HT-29 (cell line): Measurements from ENCODE around the gene RIC1. TPM values are rescaled to one million over a fixed set of nuclear protein-coding genes. Genes with fewer than 3 reads are reported as not detected.
"Not testable (repeated sequence)": the region's sequence is repeated elsewhere in the genome, so short reads cannot be mapped to it uniquely, and the experiment has no call there.

Experiments used
- DNase-seq: peaks from one replicate; pipeline ENCODE4 v3.0.0-alpha.2; 2015; ENCODE audit warnings: low spot score
- total RNA-seq: library from RNA; depleted of rRNA; stranded (reverse); fragments of >200 nt; shearing (Covaris generic); gene quantifications from 2 replicates; pipeline ENCODE4 v1.2.3, GENCODE V29; 2014

Gene RIC1
- total RNA-seq, 1 experiment from 2014 or later: 11.6 TPM

DNA sequence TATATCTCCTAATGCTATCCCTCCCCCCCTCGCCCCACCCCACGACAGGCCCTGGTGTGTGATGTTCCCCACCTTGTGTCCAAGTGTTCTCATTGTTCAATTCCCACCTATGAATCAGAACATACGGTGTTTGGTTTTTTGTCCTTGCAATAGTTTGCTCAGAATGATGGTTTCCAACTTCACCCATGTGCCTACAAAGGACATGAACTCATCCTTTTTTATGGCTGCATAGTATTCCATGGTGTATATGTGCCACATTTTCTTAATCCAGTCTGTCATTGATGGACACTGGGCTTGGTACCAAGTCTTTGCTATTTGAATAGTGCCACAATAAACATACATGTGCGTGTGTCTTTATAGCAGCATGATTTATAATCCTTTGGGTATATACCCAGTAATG is 93.8 kb downstream of the RIC1 start:
- not testable (repeated sequence) for DNase-seq

DNA sequence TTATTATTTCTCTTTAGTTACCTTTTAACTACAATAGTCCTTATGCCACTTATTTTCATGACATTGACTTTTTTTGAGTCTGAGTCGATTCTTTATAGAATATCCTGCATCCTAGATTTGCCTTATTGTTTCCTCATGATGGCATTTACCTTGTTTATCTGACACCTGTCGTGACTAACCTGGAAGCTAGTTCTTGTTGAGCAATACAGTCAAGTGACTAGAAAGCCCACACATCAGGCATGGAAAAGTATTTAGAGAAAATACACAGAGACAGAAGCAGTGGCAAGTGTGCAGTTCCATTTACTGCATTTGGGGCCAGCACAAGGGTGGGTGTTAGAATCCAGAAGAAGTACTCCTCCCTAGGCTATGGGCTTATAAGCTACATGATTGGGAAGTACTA is 106.2 kb downstream of the RIC1 start:
- no peak for DNase-seq

GRCh38 chr9:5736563-5737346 is 107.8 kb downstream of the RIC1 start:
- DNase-seq: no peak

DNA sequence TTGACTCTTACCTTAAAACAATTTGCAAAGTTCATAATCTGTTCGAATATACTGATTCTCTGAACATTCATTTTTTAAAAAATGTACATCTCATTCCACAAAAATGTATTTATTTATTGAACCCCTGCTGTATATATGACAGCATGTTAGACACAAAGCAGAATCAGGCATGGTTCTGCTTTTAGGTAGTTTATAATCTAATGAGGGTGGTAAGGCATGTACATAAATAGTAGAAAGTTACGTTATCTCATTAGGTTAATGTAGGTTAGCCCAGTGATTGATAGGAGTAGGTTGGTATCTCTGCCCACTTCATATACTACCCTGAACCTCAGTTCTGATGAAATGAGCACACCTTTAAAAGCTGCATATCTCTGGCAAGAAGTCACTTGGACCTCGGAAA is 114.2 kb downstream of the RIC1 start:
- DNase-seq: no peak

DNA sequence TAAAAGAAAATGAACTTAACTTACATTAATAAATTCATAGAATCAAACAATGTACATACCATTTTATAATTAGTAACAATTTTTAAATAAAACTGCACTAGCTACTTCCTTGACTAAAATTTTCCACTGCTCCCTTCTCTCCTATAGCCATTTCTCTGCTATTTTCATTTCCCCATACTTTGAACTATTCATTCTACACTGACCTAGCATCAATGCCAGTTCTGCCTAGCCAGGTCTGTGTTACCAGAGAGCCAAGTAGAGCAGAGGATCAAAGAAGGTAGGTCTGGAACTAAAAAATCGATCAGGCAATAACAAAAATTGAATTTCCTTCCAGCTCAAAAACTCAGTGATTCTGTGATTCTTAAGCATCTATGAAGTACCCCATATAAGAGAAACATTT is 119.5 kb downstream of the RIC1 start:
- DNase-seq: no peak

DNA sequence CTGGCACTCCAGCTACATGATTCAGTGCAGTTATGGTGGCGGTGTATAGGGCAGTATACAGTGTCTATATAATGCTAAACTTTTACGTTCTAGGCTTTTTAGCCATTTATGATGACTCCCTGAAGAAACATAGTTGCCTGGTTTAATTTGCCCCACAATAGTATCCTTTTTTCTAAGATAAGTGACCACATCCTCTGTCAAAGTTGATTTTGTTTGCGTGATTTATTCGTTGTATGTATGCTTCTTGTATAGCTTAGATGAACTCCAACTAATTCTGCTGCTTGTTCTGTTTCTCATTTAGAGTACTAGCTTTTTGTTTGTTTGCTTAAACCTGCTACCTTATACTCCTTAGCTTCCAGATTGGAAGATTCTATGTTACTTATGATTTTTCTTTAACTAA is 120.4 kb downstream of the RIC1 start:
- DNase-seq: no peak

DNA sequence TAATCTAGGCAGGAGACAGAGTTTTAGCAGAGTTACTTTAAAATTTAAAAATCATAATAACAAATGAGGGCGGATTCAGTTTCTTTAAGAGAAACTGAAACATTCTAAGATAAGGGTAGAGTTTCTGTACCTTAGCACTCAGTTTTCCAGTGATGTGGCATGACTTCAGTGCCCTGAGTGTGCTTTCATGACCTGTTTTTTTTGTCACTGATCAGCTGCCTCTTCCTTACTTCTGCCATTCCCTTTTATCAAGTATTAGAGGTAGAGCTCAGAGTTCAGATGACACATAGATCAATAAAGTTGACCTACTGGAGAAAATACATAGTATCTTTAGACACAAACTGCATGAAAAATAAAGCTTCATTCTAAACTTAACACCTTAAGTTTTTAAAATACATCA is 121.7 kb downstream of the RIC1 start:
- no peak for DNase-seq

- DNase-seq: no peak
These were observed 127.7 kb downstream of the RIC1 start for GRCh38 chr9:5756633-5757032.

DNA sequence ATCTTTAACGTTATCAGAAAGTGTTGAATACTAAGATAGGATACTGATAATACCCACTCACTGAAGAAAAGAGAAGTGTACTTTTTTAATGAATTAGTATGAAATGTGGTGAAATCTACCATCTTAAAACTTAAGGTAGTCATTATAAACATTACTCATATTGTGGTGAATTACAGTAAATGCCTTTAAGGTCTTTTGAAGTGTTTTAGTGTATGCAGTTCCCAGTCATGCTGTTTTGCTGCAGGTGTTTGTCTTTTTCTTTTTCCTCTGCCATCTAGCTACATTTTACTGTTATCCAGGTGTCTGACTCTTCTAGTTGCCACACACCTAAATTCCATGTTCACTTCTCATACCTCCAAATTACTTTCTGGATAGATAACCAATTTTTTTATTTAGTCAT is 131.4 kb downstream of the RIC1 start:
- DNase-seq: no peak

- no peak for DNase-seq
These were observed 133.5 kb downstream of the RIC1 start for GRCh38 chr9:5762421-5762820.

DNA sequence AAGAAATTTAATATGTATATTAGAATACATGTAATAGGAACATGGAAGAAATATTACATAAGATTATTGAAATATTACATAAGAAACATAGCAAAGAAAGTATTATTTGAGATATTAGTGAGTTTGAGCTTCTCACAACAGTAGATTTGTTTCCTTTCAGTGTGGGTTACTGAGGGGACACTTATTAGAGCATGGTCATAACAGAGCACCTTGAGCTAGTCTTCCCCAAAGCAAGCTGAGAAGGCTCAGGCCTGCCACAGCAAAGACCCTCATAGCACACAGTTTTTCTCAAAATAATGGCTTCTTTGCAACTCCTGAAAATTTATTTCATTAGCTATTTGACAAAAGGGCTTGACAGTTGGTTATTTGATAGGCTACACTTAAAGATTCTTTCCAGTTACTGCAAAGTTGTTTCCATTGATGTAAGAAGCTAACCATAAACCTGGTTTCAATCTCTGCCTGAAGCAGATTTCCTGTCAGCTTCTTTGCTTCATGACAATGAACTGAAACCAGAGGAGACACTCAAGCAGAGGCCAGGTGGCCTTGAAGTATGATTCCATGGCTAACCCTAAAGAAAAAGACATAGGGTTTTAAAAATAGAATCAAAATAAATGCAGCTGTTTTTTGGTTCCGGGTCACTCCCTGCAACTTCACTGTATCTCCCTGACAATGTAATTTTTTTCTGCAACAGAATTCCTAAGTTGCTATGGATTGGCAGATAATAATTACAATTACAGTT is 135.4 kb downstream of the RIC1 start:
- no peak for DNase-seq

DNA sequence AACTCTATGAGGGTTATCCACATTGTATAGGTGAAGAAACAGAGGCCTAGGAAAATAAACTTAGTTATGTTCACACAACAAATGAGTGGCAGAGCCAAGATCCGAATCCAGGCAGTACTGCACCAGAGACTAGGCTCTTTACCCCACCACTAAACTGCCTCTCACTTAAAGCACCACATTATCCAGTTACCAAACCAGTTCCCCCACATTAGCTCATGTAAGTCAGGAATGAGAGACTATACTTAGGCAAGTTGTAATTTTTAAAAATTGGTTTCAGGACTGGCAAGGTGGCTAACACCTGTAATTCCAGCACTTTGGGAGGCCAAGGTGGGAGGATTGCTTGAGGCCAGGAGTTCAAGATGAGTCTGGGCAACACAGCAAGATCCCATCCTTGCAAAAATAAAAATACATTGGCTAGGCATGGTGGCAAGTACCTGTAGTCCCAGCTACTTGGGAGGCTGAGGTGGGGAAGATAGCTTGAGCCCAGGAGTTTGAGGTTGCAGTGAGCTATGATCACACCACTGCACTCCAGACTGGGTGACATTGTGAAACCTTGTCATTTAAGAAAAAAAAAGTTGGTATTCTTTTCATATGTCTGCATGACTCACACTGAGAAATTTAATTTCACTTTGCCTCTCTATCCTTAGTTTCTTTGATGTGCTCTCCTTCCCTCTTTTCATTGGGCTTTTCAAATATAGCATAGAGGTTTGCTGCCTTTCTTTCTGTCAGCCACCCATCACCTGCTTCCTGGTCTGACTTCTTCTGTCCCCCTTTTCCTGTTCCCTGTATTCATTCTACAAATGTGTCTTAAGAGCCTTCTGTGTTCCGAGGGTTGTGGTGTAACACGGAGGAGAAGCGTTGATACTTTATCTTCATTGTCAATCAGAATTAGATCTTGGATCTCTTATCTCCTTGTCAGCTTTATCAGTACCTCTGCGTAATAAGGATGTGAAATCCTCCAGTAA is 139.3 kb downstream of the RIC1 start:
- DNase-seq: no peak

GRCh38 chr9:5773324-5773999 is 144.6 kb downstream of the RIC1 start:
- no peak for DNase-seq

DNA sequence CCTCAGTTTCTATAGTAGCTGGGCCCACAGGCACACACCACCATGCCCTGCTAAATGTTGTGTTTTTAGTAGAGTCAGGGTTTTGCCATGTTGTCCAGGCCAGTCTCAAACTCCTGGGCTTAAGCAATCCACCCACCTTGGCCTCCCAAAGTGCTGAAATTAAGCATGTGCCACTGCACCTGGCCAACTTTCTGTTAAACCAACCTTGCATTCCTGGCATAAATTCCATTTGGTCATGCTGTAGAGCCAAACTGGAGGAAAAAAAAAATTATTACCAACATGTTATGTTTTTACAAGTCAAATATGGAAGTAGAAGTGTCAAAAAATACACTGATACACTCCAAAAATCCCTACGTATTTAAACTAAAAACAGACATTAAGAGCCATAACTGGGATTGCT is 149.9 kb downstream of the RIC1 start:
- DNase-seq: no peak

DNA sequence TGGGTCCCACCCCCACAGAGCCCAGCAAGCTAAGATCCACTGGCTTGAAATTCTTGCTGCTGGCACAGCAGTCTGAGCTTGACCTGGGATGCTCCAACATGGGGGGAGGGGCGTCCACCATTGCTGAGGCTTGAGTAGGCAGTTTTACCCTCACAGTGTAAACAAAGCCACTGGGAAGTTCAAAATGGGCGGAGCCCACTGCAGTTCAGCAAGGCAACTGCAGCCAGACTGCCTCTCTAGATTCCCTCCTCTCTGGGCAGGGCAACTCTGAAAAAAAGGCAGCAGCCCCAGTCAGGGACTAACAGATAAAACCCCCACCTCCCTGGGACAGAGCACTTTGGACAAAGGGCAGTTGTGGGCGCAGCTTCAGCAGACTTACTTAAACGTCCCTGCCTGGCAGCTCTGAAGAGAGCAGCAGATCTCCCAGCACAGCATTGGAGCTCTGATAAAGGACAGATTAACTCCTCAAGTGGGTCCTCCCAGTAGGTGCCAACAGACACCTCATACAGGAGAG is 150.9 kb downstream of the RIC1 start:
- not testable (repeated sequence) for DNase-seq

- DNase-seq: not testable (repeated sequence)
These were observed 154.5 kb downstream of the RIC1 start for GRCh38 chr9:5783420-5783819.

- DNase-seq: no peak
These were observed 155.1 kb downstream of the RIC1 start for GRCh38 chr9:5783982-5784381.

GRCh38 chr9:5784526-5785315 is 155.8 kb downstream of the RIC1 start:
- DNase-seq: no peak

GRCh38 chr9:5786370-5787127 is 157.6 kb downstream of the RIC1 start:
- DNase-seq: no peak

- no peak for DNase-seq
These were observed 158.3 kb downstream of the RIC1 start for GRCh38 chr9:5787220-5787619.
